ENCODE data around the gene CRISPLD2.
A peak's percentile ranks its signal among the peaks of the same experiment; 100 is the strongest.

CRISPLD2 gene

DNA sequence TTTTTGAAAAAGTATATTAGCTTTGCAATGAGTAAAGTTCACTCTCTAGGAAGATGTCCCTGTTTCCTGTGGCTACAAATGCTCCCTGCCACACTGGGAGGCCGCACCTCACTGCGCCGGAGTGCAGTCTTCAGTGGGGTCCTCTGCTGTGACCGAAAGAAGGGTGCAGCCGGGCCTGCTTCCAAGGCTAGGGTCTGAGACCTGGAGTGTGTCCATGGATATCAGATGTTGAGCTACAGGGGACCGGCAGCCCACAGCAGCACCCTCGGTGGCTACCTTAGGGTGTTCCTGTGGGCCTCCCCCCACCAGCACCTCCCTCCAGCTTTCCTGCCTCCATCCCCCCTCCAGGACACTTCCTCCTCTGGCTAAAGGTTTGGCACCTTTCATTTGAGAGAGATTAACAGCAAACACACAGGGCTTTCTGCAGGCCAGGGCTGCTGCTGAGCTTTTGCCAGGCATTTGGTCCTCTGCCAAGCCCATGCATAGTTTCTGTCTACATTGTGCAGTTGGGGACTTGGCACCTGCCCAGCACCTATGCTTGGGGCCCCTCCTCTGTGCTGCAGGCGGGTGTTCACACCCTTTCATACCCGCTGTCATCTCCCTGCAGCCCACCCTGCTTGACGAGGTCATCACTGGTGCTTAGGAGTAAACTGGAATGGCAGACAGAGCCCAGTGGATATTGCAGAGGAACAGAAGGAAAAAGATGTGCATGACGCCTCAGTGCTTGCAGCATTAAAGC, 33.8 kb upstream of the CRISPLD2 start (continued):
- TF ChIP-seq, protein P1, sequence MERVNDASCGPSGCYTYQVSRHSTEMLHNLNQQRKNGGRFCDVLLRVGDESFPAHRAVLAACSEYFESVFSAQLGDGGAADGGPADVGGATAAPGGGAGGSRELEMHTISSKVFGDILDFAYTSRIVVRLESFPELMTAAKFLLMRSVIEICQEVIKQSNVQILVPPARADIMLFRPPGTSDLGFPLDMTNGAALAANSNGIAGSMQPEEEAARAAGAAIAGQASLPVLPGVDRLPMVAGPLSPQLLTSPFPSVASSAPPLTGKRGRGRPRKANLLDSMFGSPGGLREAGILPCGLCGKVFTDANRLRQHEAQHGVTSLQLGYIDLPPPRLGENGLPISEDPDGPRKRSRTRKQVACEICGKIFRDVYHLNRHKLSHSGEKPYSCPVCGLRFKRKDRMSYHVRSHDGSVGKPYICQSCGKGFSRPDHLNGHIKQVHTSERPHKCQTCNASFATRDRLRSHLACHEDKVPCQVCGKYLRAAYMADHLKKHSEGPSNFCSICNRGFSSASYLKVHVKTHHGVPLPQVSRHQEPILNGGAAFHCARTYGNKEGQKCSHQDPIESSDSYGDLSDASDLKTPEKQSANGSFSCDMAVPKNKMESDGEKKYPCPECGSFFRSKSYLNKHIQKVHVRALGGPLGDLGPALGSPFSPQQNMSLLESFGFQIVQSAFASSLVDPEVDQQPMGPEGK (tag by site-specific recombination; IDR thresholded peaks at IDR 0.05): peak; percentile 79
- TF ChIP-seq ZBTB48 (tag by site-specific recombination; IDR thresholded peaks at IDR 0.05): 0 out of 2 replicates have a peak, but pooled peaks have one; percentile 23
- no peak for TF ChIP-seq SP7 (tag by site-specific recombination; IDR thresholded peaks at IDR 0.05)
- TF ChIP-seq GLI2 (tag by site-specific recombination; IDR thresholded peaks at IDR 0.05; ENCODE audit: borderline replicate concordance, low read depth): no peak
- TF ChIP-seq ZSCAN4 (tag by site-specific recombination; IDR thresholded peaks at IDR 0.05): no peak
- TF ChIP-seq ZNF707 (tag by site-specific recombination; IDR thresholded peaks at IDR 0.05): no peak
- no peak for TF ChIP-seq ZNF214 (tag by site-specific recombination; IDR thresholded peaks at IDR 0.05; ENCODE audit: borderline replicate concordance)
- TF ChIP-seq AEBP2 (tag by site-specific recombination; IDR thresholded peaks at IDR 0.05; ENCODE audit: borderline replicate concordance): no peak
- no peak for TF ChIP-seq ZBTB26 (tag by site-specific recombination; optimal IDR thresholded peaks at IDR 0.05)
- TF ChIP-seq ZNF791 (tag by site-specific recombination; IDR thresholded peaks at IDR 0.05): no peak
- peak; percentile 58 for TF ChIP-seq PRDM10 (tag by site-specific recombination; IDR thresholded peaks at IDR 0.05)
- TF ChIP-seq ZNF571 (tag by site-specific recombination; IDR thresholded peaks at IDR 0.05): no peak
- peak; percentile 40 for TF ChIP-seq ZBTB8A (tag by site-specific recombination; IDR thresholded peaks at IDR 0.05)
- TF ChIP-seq KLF9 (tag by site-specific recombination; IDR thresholded peaks at IDR 0.05; ENCODE audit: low read depth): no peak
- TF ChIP-seq ZNF394 (tag by site-specific recombination; IDR thresholded peaks at IDR 0.05; ENCODE audit: borderline replicate concordance): no peak
- no peak for TF ChIP-seq HOXA7 (CRISPR knock-in tag; IDR thresholded peaks at IDR 0.05; ENCODE audit: borderline replicate concordance)
- no peak for TF ChIP-seq ZNF521 (tag by site-specific recombination; IDR thresholded peaks at IDR 0.05)
- TF ChIP-seq ZNF175 (tag by site-specific recombination; IDR thresholded peaks at IDR 0.05): no peak
- no peak for TF ChIP-seq ZNF146 (tag by site-specific recombination; IDR thresholded peaks at IDR 0.05)
- no peak for TF ChIP-seq ZNF785 (tag by site-specific recombination; IDR thresholded peaks at IDR 0.05)
- TF ChIP-seq PRDM6 (tag by site-specific recombination; IDR thresholded peaks at IDR 0.05): no peak
- no peak for TF ChIP-seq ZBTB10 (tag by site-specific recombination; IDR thresholded peaks at IDR 0.05)
- no peak for TF ChIP-seq ZNF473 (tag by site-specific recombination; IDR thresholded peaks at IDR 0.05)
- TF ChIP-seq GLIS1 (tag by site-specific recombination; IDR thresholded peaks at IDR 0.05): peak; percentile 96
- TF ChIP-seq BCL11A (tag by site-specific recombination; IDR thresholded peaks at IDR 0.05; ENCODE audit: low read depth): no peak

Data from HEK293 (cell line).